Parathyroid adenoma (tissue), 2 donors: ENCODE data around the gene NAA15.
A peak's percentile ranks its signal among the peaks of the same experiment; 100 is the strongest.

Experiments
- H2AFZ ChIP-seq: fragments of 300-600 bp; sonication (generic); one replicate; pipeline ENCODE4 v1.7.0; 2017; ENCODE audit warnings: antibody characterized with exemption, mild to moderate bottlenecking
- H3K27ac ChIP-seq: fragments of 300-600 bp; sonication (generic); one replicate; pipeline ENCODE4 v1.7.0; 2017
- H3K27me3 ChIP-seq: fragments of 300-600 bp; sonication (generic); one replicate; pipeline ENCODE4 v1.7.0; 2017; ENCODE audit warnings: low read length; ENCODE audit not compliant: control insufficient read depth, insufficient read depth
- H3K36me3 ChIP-seq: fragments of 300-600 bp; sonication (generic); one replicate; pipeline ENCODE4 v1.7.0; 2017; ENCODE audit warnings: low read length; ENCODE audit not compliant: control insufficient read depth, insufficient read depth
- H3K4me1 ChIP-seq: fragments of 300-600 bp; sonication (generic); one replicate; pipeline ENCODE4 v1.7.0; 2017; ENCODE audit warnings: control low read depth
- H3K4me2 ChIP-seq: fragments of 300-600 bp; sonication (generic); one replicate; pipeline ENCODE4 v1.7.0; 2017; ENCODE audit warnings: low read length
- H3K4me3 ChIP-seq: fragments of 300-600 bp; sonication (generic); one replicate; pipeline ENCODE4 v1.7.0; 2017; ENCODE audit warnings: low read depth, low read length
- H3K79me2 ChIP-seq: fragments of 300-600 bp; sonication (generic); one replicate; pipeline ENCODE4 v1.7.0; 2017; ENCODE audit warnings: control low read depth
- H3K9ac ChIP-seq: fragments of 300-600 bp; sonication (generic); one replicate; pipeline ENCODE4 v1.7.0; 2017; ENCODE audit warnings: mild to moderate bottlenecking
- H3K9me3 ChIP-seq: fragments of 300-600 bp; sonication (generic); one replicate; pipeline ENCODE4 v1.7.0; 2017; ENCODE audit warnings: low read length; ENCODE audit not compliant: control insufficient read depth
- CTCF ChIP-seq: fragments of 300-600 bp; sonication (generic); IDR thresholded peaks from one replicate; pipeline ENCODE4 v1.7.0; 2017; ENCODE audit warnings: antibody characterized with exemption, mild to moderate bottlenecking
- donor health status: primary hyperparathyroidism.

Gene NAA15

GRCh38 chr4:139300431-139301112 is 733 bp upstream of the NAA15 start:
- H3K4me1 ChIP-seq = peaks cover 7% of the 10 kb centered on the region
- H3K27ac ChIP-seq = peak overlapping the region; percentile 87
- H3K27me3 ChIP-seq = no peaks in the 10 kb centered on the region
- peak overlapping the region; percentile 93 for H2AFZ ChIP-seq
- H3K4me2 ChIP-seq = peak overlapping the region; percentile 75
- H3K36me3 ChIP-seq = no peaks in the 10 kb centered on the region
- H3K9me3 ChIP-seq = no peaks in the 10 kb centered on the region
- peak overlapping the region; percentile 83 for H3K4me3 ChIP-seq
- H3K79me2 ChIP-seq = peaks cover 11% of the 10 kb centered on the region
- peak overlapping the region; percentile 33 for H3K9ac ChIP-seq
- no peak for TF ChIP-seq CTCF

- Histone ChIP-seq H3K27ac (peak within 1 kb of the TSS; percentile 87), H3K9ac (peak within 1 kb of the TSS; percentile 3), H3K4me3 (peak within 1 kb of the TSS; percentile 83), H3K36me3 (no peaks in the 10 kb centered on the region), H3K4me1 (no peaks in the 10 kb centered on the region), H3K9me3 (no peaks in the 10 kb centered on the region), H3K4me2 (peak within 1 kb of the TSS; percentile 75), H3K79me2 (peaks cover 12% of the 10 kb centered on the region), H2AFZ (peak within 1 kb of the TSS; percentile 93), H3K27me3 (no peaks in the 10 kb centered on the region)
- no peak for TF ChIP-seq CTCF
Observed at GRCh38 chr4:139301821-139302611, 711 bp downstream of the NAA15 start, which contains the start of gene NDUFC1. Gene NDUFC1 (minus strand): TSS chr4:139302477. CDS start chr4:139295798, 6,679 bp downstream.

GRCh38 chr4:139304920-139305319 is 3.6 kb downstream of the NAA15 start:
- no peak for TF ChIP-seq CTCF
- Histone ChIP-seq H2AFZ (no peak overlapping the region), H3K36me3 (no peaks in the 10 kb centered on the region), H3K27ac (no peak overlapping the region), H3K9ac (no peak overlapping the region), H3K4me3 (no peak overlapping the region), H3K79me2 (peaks cover 16% of the 10 kb centered on the region), H3K4me1 (no peaks in the 10 kb centered on the region), H3K9me3 (no peaks in the 10 kb centered on the region), H3K4me2 (no peak overlapping the region), H3K27me3 (no peaks in the 10 kb centered on the region)

- Histone ChIP-seq H3K79me2 (peaks cover 12% of the 10 kb centered on the region), H2AFZ (no peak overlapping the region), H3K27me3 (no peaks in the 10 kb centered on the region), H3K36me3 (no peaks in the 10 kb centered on the region), H3K4me3 (no peak overlapping the region), H3K9ac (no peak overlapping the region), H3K4me1 (no peaks in the 10 kb centered on the region), H3K27ac (no peak overlapping the region), H3K4me2 (no peak overlapping the region), H3K9me3 (no peaks in the 10 kb centered on the region)
- no peak for TF ChIP-seq CTCF
Observed at GRCh38 chr4:139311909-139312308, 10.6 kb downstream of the NAA15 start.
